ELR (cell line): Measurements from ENCODE around the gene SUGP1.
A peak's percentile ranks its signal among the peaks of the same experiment; 100 is the strongest.

Source experiments
- DNase-seq: peaks from one replicate; pipeline ENCODE4 v3.0.0-alpha.2; 2015; ENCODE audit warnings: low read depth

SUGP1 gene

GRCh38 chr19:19342086-19343015 is 22.0 kb upstream of the SUGP1 start:
- DNase-seq: peak; percentile 67

GRCh38 chr19:19341026-19341425 is 20.7 kb upstream of the SUGP1 start:
- no peak for DNase-seq

- no peak for DNase-seq
These were observed 17.8 kb upstream of the SUGP1 start for GRCh38 chr19:19338082-19338481.

- no peak for DNase-seq
These were observed 16.8 kb upstream of the SUGP1 start for GRCh38 chr19:19337120-19337519.

GRCh38 chr19:19336597-19336996 is 16.3 kb upstream of the SUGP1 start:
- no peak for DNase-seq

- DNase-seq: no peak
These were observed 15.3 kb upstream of the SUGP1 start for GRCh38 chr19:19335408-19336158.

GRCh38 chr19:19334989-19335344 is 14.7 kb upstream of the SUGP1 start:
- no peak for DNase-seq

- no peak for DNase-seq
These were observed 14.0 kb upstream of the SUGP1 start for GRCh38 chr19:19334063-19334988.

GRCh38 chr19:19329126-19329525 is 8.8 kb upstream of the SUGP1 start:
- DNase-seq: peak; percentile 32

GRCh38 chr19:19327672-19328071 is 7.4 kb upstream of the SUGP1 start:
- no peak for DNase-seq

GRCh38 chr19:19324059-19324770 is 3.9 kb upstream of the SUGP1 start:
- DNase-seq: no peak

GRCh38 chr19:19321141-19321577 is 850 bp upstream of the SUGP1 start:
- peak; percentile 44 for DNase-seq

GRCh38 chr19:19319732-19320360 is 463 bp downstream of the SUGP1 start:
- DNase-seq: peak; percentile 13

- no peak for DNase-seq
These were observed 4.2 kb downstream of the SUGP1 start for GRCh38 chr19:19316082-19316481.

GRCh38 chr19:19315444-19315843 is 4.9 kb downstream of the SUGP1 start:
- no peak for DNase-seq

GRCh38 chr19:19308373-19308772 is 11.9 kb downstream of the SUGP1 start:
- no peak for DNase-seq

GRCh38 chr19:19306191-19306590 is 14.1 kb downstream of the SUGP1 start:
- no peak for DNase-seq

- DNase-seq: no peak
These were observed 14.6 kb downstream of the SUGP1 start for GRCh38 chr19:19305696-19306095.

GRCh38 chr19:19305066-19305465 is 15.2 kb downstream of the SUGP1 start:
- DNase-seq: no peak

- no peak for DNase-seq
These were observed 15.9 kb downstream of the SUGP1 start for GRCh38 chr19:19304186-19304965.
